HEK293 (cell line): ENCODE data around the gene NAV3.
A peak's percentile ranks its signal among the peaks of the same experiment; 100 is the strongest.

Source experiments
- CTCF ChIA-PET: fragments of 350-600 bp; formaldehyde crosslinking; extraction: SDS; loops from one replicate; lab custom pipeline; 2021; ENCODE audit warnings: antibody characterized with exemption; lab: Yijun Ruan, JAX
- POLR2A ChIA-PET: fragments of 300-600 bp; formaldehyde crosslinking; extraction: SDS; loops from one replicate; lab custom pipeline; 2020; ENCODE audit warnings: antibody characterized with exemption, inconsistent platforms; lab: Yijun Ruan, JAX
- H3K27ac ChIP-seq: fragments of 200-500 bp; sonication (Bioruptor generic); 2 replicates; pipeline ENCODE4 v1.5.1; 2014; ENCODE audit warnings: low read depth, low read length, control low read depth, inconsistent platforms; ENCODE audit errors: extremely low read depth
- H3K36me3 ChIP-seq, 2 experiments: fragments of 200-500 bp in 1 of 2; sonication (Bioruptor generic) in 1 of 2; 1 replicate in 1 of 2; 2 replicates in 1 of 2; pipeline ENCODE4 v1.5.1; 2014 to 2017; ENCODE audit warnings: inconsistent platforms in 2 of 2, low read length in 2 of 2; ENCODE audit not compliant: control insufficient read depth in 2 of 2, insufficient read depth in 1 of 2
- H3K4me1 ChIP-seq: fragments of 200-500 bp; sonication (Bioruptor generic); 2 replicates; pipeline ENCODE4 v1.5.1; 2014; ENCODE audit warnings: mild to moderate bottlenecking, low read length, inconsistent platforms; ENCODE audit not compliant: control insufficient read depth, insufficient read depth
- H3K4me3 ChIP-seq: 2 replicates; pipeline ENCODE4 v1.5.1; 2011; ENCODE audit warnings: low read depth, mild to moderate bottlenecking, control low read depth, low read length, moderate library complexity
- H3K9me3 ChIP-seq: fragments of 200-500 bp; sonication (Bioruptor generic); 2 replicates; pipeline ENCODE4 v1.5.1; 2014; ENCODE audit warnings: low read depth, low read length, inconsistent platforms; ENCODE audit not compliant: control insufficient read depth, insufficient read depth
- HIC1 ChIP-seq: fragments of 450-650 bp; formaldehyde crosslinking; IDR thresholded peaks from 2 replicates; pipeline ENCODE4 v1.5.1; 2016; ENCODE audit warnings: missing biosample characterization, missing genetic modification characterization
- KLF1 ChIP-seq: fragments of 450-650 bp; formaldehyde crosslinking; IDR thresholded peaks from 2 replicates; pipeline ENCODE4 v1.5.1; 2016; ENCODE audit warnings: missing biosample characterization, missing genetic modification characterization
- KLF7 ChIP-seq: fragments of 450-650 bp; formaldehyde crosslinking; IDR thresholded peaks from 2 replicates; pipeline ENCODE4 v1.5.1; 2016; ENCODE audit warnings: missing biosample characterization, missing genetic modification characterization, borderline replicate concordance
- ZFP41 ChIP-seq: fragments of 450-650 bp; formaldehyde crosslinking; IDR thresholded peaks from 2 replicates; pipeline ENCODE4 v1.5.1; 2016; ENCODE audit warnings: missing biosample characterization, missing genetic modification characterization, borderline replicate concordance
- ZIC2 ChIP-seq: fragments of 450-650 bp; formaldehyde crosslinking; IDR thresholded peaks from 2 replicates; pipeline ENCODE4 v1.5.1; 2016; ENCODE audit warnings: missing biosample characterization, missing genetic modification characterization
- ZNF19 ChIP-seq: fragments of 450-650 bp; formaldehyde crosslinking; IDR thresholded peaks from 2 replicates; pipeline ENCODE4; 2016; ENCODE audit warnings: missing biosample characterization, missing genetic modification characterization, low read depth
- ZNF202 ChIP-seq: fragments of 450-650 bp; formaldehyde crosslinking; IDR thresholded peaks from 2 replicates; pipeline ENCODE4 v1.5.1; 2016; ENCODE audit warnings: missing biosample characterization, missing genetic modification characterization, borderline replicate concordance
- ZNF221 ChIP-seq: fragments of 450-650 bp; formaldehyde crosslinking; IDR thresholded peaks from 2 replicates; pipeline ENCODE4 v1.5.1; 2017; ENCODE audit warnings: missing biosample characterization, missing genetic modification characterization, borderline replicate concordance
- ZNF223 ChIP-seq: fragments of 450-650 bp; formaldehyde crosslinking; IDR thresholded peaks from 2 replicates; pipeline ENCODE4 v1.5.1; 2016; ENCODE audit warnings: missing biosample characterization, missing genetic modification characterization
- ZNF354C ChIP-seq: fragments of 450-650 bp; formaldehyde crosslinking; IDR thresholded peaks from 2 replicates; pipeline ENCODE4 v1.5.1; 2016; ENCODE audit warnings: missing biosample characterization, missing genetic modification characterization, low read depth, borderline replicate concordance
- ZNF510 ChIP-seq: fragments of 450-650 bp; formaldehyde crosslinking; IDR thresholded peaks from 2 replicates; pipeline ENCODE4 v1.5.1; 2018; ENCODE audit warnings: mild to moderate bottlenecking, missing genetic modification characterization, missing biosample characterization; ENCODE audit not compliant: insufficient replicate concordance
- ZNF548 ChIP-seq: fragments of 450-650 bp; formaldehyde crosslinking; IDR thresholded peaks from 2 replicates; pipeline ENCODE4 v1.5.1; 2016; ENCODE audit warnings: missing biosample characterization, missing genetic modification characterization
- ZNF654 ChIP-seq: fragments of 450-650 bp; formaldehyde crosslinking; IDR thresholded peaks from 2 replicates; pipeline ENCODE4 v1.5.1; 2016; ENCODE audit warnings: low read depth, missing biosample characterization, missing genetic modification characterization
- ZNF776 ChIP-seq: fragments of 450-650 bp; formaldehyde crosslinking; IDR thresholded peaks from 2 replicates; pipeline ENCODE4 v1.5.0; 2017; ENCODE audit warnings: missing biosample characterization, missing genetic modification characterization, borderline replicate concordance
- TF ChIP-seq, protein P1 (sequence below): fragments of 450-650 bp; formaldehyde crosslinking; IDR thresholded peaks from 2 replicates; pipeline ENCODE4 v1.5.1; 2016; ENCODE audit warnings: missing biosample characterization, missing genetic modification characterization, low read depth
- TF ChIP-seq, protein P2 (sequence below): fragments of 450-650 bp; formaldehyde crosslinking; IDR thresholded peaks from 2 replicates; pipeline ENCODE4 v1.5.1; 2016; ENCODE audit warnings: missing biosample characterization, missing genetic modification characterization

Gene NAV3

DNA sequence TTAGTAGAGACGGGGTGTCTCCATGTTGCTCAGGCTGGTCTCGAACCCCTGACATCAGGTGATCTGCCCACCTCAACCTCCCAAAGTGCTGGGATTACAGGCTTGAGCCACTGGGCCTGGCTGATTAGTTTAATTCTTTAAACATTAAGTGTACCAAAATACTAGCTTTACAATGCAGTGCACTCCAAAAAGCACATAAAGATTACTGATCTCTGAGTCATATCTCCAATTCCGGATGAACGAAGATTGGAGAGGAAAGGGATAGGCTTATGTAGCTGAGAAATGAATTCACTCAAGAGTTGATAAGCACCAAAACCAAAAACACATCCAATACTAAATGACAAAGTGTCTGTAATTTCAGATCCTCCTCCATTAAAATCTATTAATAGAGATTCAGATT lies 15.1 kb downstream of the NAV3 start:
- no peaks in the 10 kb centered on the region for H3K36me3 ChIP-seq
- H3K4me1 ChIP-seq, result peaks cover 28% of the 10 kb centered on the region
- POLR2A ChIA-PET, result no interaction called here
- no peak for TF ChIP-seq KLF7 (tag by site-specific recombination)
- TF ChIP-seq, protein P1, sequence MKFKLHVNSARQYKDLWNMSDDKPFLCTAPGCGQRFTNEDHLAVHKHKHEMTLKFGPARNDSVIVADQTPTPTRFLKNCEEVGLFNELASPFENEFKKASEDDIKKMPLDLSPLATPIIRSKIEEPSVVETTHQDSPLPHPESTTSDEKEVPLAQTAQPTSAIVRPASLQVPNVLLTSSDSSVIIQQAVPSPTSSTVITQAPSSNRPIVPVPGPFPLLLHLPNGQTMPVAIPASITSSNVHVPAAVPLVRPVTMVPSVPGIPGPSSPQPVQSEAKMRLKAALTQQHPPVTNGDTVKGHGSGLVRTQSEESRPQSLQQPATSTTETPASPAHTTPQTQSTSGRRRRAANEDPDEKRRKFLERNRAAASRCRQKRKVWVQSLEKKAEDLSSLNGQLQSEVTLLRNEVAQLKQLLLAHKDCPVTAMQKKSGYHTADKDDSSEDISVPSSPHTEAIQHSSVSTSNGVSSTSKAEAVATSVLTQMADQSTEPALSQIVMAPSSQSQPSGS (tag by site-specific recombination), result no peak
- no peak for TF ChIP-seq ZNF19 (tag by site-specific recombination)
- TF ChIP-seq ZNF223 (tag by site-specific recombination), result no peak
- TF ChIP-seq ZIC2 (tag by site-specific recombination), result no peak
- TF ChIP-seq ZNF221 (tag by site-specific recombination), result no peak
- TF ChIP-seq ZNF202 (tag by site-specific recombination), result no peak
- TF ChIP-seq, protein P2, sequence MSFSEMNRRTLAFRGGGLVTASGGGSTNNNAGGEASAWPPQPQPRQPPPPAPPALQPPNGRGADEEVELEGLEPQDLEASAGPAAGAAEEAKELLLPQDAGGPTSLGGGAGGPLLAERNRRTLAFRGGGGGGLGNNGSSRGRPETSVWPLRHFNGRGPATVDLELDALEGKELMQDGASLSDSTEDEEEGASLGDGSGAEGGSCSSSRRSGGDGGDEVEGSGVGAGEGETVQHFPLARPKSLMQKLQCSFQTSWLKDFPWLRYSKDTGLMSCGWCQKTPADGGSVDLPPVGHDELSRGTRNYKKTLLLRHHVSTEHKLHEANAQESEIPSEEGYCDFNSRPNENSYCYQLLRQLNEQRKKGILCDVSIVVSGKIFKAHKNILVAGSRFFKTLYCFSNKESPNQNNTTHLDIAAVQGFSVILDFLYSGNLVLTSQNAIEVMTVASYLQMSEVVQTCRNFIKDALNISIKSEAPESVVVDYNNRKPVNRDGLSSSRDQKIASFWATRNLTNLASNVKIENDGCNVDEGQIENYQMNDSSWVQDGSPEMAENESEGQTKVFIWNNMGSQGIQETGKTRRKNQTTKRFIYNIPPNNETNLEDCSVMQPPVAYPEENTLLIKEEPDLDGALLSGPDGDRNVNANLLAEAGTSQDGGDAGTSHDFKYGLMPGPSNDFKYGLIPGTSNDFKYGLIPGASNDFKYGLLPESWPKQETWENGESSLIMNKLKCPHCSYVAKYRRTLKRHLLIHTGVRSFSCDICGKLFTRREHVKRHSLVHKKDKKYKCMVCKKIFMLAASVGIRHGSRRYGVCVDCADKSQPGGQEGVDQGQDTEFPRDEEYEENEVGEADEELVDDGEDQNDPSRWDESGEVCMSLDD (tag by site-specific recombination), result 0 out of 2 replicates have a peak, but pooled peaks have one; percentile 31
- no peak for TF ChIP-seq KLF1
- no peak for TF ChIP-seq ZNF548 (tag by site-specific recombination)
- TF ChIP-seq ZFP41, result no peak
- TF ChIP-seq ZNF776 (tag by site-specific recombination), result no peak
- peak; percentile 88 for TF ChIP-seq HIC1 (tag by site-specific recombination)
- no peak for TF ChIP-seq ZNF510 (tag by site-specific recombination)
- CTCF ChIA-PET, result interaction anchor here (0.7 kb wide), 1 partner anchor 28 kb away, joined by 3 read pairs; no protein-coding TSS in a partner anchor
- no peak overlapping the region for H3K27ac ChIP-seq
- H3K9me3 ChIP-seq, result no peaks in the 10 kb centered on the region
- H3K4me3 ChIP-seq, result no peak overlapping the region

DNA sequence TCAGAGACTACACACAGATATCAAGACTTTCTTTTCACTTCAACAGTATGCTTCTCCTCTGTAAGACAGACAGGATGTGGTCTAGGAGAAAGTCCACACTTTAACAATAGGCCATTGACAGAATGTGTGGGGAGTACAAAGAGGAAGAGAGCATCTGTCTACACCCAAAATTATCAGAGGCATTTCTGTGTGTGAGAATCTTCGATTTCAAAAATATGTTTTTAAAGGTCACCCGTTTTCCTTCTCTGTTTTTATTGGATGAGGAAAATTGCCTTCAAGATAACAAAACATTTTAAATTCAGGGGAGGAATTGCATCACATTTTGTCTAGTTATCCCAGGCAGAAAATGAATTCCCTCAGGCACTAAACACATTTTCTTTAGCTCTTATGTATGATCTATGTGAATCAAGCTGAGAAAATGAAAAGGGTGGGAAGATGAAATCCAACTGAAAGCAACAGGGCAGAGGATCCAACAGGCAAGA lies 16.4 kb downstream of the NAV3 start:
- H3K4me3 ChIP-seq, result no peak overlapping the region
- peak overlapping the region; percentile 44; the same call in 1 of the 2 replicates for H3K27ac ChIP-seq
- no peaks in the 10 kb centered on the region for H3K9me3 ChIP-seq
- TF ChIP-seq ZNF654 (tag by site-specific recombination), result no peak
- no peak for TF ChIP-seq ZNF354C (tag by site-specific recombination)
- no peaks in the 10 kb centered on the region for H3K36me3 ChIP-seq
- ChIA-PET POLR2A (no interaction called here), CTCF (interaction anchor here (0.7 kb wide), 1 partner anchor 77 kb away, joined by 3 read pairs; no protein-coding TSS in a partner anchor)
- H3K4me1 ChIP-seq, result peaks cover 28% of the 10 kb centered on the region
